ENCODE measurements around the gene TWF1. TPM values are rescaled to one million over a fixed set of nuclear protein-coding genes. Genes with fewer than 3 reads are reported as not detected.

Gene TWF1
- total RNA-seq, 1 experiment from 2014 or later, result 226 TPM

DNA sequence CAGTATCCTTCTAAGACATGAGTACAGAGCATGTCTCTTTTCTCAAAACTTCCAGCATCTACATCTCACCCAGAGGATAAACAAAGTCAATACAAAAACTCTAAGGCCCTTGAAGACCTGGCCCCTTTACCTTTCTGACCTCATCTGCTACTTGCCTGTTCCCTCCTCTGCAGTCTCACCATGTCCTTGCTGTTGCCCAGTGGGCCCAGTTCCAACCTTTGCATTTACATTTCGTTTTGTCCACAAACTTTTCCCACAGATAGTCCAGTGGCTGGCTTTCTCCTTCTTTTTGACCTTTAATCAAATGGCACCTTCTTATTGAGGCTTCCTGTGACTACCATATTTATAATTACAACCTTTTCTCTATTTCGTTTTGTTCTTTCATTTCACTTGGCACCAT is 45.7 kb downstream of the TWF1 start:
- Histone ChIP-seq H2AFZ (ENCODE audit: low read length) (no peak overlapping the region), H3K9ac (ENCODE audit: low read length) (no peak overlapping the region), H3K9me2 (replicated peaks; ENCODE audit: low read length) (no peaks in the 10 kb centered on the region), H3K4me3 (ENCODE audit: low read length) (peak overlapping the region; percentile 93; the same call in 1 of the 2 replicates), H3K27me3 (ENCODE audit: low read length) (no peaks in the 10 kb centered on the region), H4K20me1 (ENCODE audit: low read length) (no peaks in the 10 kb centered on the region), H3K4me2 (ENCODE audit: low read length) (peak overlapping the region; percentile 77), H3F3A (ENCODE audit: low read length, unreplicated experiment) (no peaks in the 10 kb centered on the region), H3K79me2 (ENCODE audit: low read length) (peaks cover 44% of the 10 kb centered on the region), H3K9me3 (ENCODE audit: low read length) (no peaks in the 10 kb centered on the region), H3K27ac (ENCODE audit: low read length) (no peak overlapping the region), H3K36me3 (ENCODE audit: low read depth, low read length) (no peaks in the 10 kb centered on the region), H3K4me1 (ENCODE audit: insufficient read depth, low read length) (peaks cover 35% of the 10 kb centered on the region)
- intact Hi-C loops (cut with micrococcal nuclease), result no loop called here
- CTCF ChIA-PET, result no interaction called here
- TF ChIP-seq EZH2 (IDR thresholded peaks at IDR 0.05; ENCODE audit: low read length, unreplicated experiment) (no peak), EZH2phosphoT487 (IDR thresholded peaks at IDR 0.05; ENCODE audit: borderline replicate concordance, low read length) (no peak)
- TF ChIP-seq, protein P1, sequence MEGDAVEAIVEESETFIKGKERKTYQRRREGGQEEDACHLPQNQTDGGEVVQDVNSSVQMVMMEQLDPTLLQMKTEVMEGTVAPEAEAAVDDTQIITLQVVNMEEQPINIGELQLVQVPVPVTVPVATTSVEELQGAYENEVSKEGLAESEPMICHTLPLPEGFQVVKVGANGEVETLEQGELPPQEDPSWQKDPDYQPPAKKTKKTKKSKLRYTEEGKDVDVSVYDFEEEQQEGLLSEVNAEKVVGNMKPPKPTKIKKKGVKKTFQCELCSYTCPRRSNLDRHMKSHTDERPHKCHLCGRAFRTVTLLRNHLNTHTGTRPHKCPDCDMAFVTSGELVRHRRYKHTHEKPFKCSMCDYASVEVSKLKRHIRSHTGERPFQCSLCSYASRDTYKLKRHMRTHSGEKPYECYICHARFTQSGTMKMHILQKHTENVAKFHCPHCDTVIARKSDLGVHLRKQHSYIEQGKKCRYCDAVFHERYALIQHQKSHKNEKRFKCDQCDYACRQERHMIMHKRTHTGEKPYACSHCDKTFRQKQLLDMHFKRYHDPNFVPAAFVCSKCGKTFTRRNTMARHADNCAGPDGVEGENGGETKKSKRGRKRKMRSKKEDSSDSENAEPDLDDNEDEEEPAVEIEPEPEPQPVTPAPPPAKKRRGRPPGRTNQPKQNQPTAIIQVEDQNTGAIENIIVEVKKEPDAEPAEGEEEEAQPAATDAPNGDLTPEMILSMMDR (conservative IDR thresholded peaks at IDR 0.05; ENCODE audit: low read depth, low read length), result no peak
- ATAC-seq (no peak), DNase-seq (no peak)
- no TSS peak for BruUV-seq (replicated peaks)
- POLR2A ChIA-PET (ENCODE audit: unreplicated experiment), result no interaction called here

DNA sequence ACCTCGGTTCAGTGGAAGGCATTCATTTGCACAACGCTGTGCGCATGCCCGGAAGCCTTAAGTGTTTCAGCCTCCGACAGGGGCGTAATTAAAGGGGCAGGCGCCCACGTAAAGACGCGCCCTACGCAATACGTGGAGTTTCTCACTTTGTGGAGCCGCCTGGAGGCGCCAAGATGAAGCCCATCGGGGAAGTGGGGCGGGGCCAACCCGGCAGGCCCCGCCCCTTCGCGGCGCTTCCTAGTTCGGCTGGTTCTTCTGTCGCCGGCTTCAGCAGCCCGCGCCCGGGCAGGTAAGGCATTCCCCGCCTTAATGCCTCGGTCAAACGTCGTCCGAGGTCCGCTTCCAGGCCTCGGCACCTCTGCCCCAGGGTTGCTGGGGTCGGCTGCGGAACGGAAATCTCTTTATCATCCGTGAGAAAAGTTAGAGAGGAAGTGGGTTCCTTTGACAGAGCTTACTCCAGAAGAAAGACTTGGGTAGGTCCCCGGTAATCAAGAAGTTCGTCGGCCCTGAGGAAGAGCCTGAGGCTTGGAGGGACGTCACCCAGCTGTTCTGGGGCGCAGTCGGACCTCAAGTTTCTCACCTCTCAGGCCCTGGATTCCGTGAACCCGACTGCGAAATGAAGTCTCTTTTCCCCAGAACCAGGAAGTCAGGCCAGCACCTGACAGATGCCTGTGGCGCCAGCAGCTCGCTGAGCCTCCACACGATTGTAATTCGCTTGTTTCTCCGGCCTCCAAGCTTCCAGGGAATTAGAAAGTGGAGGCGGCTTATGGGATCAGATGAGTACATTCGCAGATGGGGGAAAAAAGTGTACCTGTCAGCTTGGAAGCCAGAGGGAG is 47.2 kb downstream of the TWF1 start, which contains the start of the genes IRAK4 and PUS7L:
IRAK4 (plus strand) TSS at position 224 of the 836 bp plus-strand sequence. CDS start 9,161 bp downstream, outside the sequence.
PUS7L (minus strand) TSS at position 63 of the 836 bp plus-strand sequence. CDS start 3,545 bp downstream, outside the sequence.
- intact Hi-C loops (cut with micrococcal nuclease), result loop anchor here (2.0 to 5.0 kb wide), 2 partner anchors 28 to 123 kb away; no protein-coding TSS in a partner anchor
- peak within 1 kb of the TSS; percentile 60 for H3K27ac ChIP-seq (ENCODE audit: low read length)
- peak within 1 kb of the TSS; percentile 77 for H3K4me2 ChIP-seq (ENCODE audit: low read length)
- DNase-seq (peak; percentile 99), ATAC-seq (peak; percentile 94)
- peaks cover 10% of the 10 kb centered on the region for H3K36me3 ChIP-seq (ENCODE audit: low read depth, low read length)
- no peaks in the 10 kb centered on the region for H3K27me3 ChIP-seq (ENCODE audit: low read length)
- BruUV-seq (replicated peaks), result TSS peak; percentile 78
- H4K20me1 ChIP-seq (ENCODE audit: low read length), result no peaks in the 10 kb centered on the region
- H3K79me2 ChIP-seq (ENCODE audit: low read length), result peaks cover 47% of the 10 kb centered on the region
- H3F3A ChIP-seq (ENCODE audit: low read length, unreplicated experiment), result no peaks in the 10 kb centered on the region
- POLR2A ChIA-PET (ENCODE audit: unreplicated experiment), result interaction anchor here (0.5 kb wide), 1 partner anchor 195 kb away, joined by 3 read pairs; no protein-coding TSS in a partner anchor
- no peaks in the 10 kb centered on the region for H3K9me2 ChIP-seq (replicated peaks; ENCODE audit: low read length)
- no peaks in the 10 kb centered on the region for H3K9me3 ChIP-seq (ENCODE audit: low read length)
- peaks cover 35% of the 10 kb centered on the region for H3K4me1 ChIP-seq (ENCODE audit: insufficient read depth, low read length)
- H3K4me3 ChIP-seq (ENCODE audit: low read length), result peak within 1 kb of the TSS; percentile 93
- no peak for TF ChIP-seq EZH2 (IDR thresholded peaks at IDR 0.05; ENCODE audit: low read length, unreplicated experiment)
- TF ChIP-seq, protein P1 (conservative IDR thresholded peaks at IDR 0.05; ENCODE audit: low read depth, low read length), result peak; percentile 40
- CTCF ChIA-PET, result interaction anchor here (0.6 to 1.0 kb wide), 2 partner anchors 124 to 353 kb away, joined by 3 read pairs; no protein-coding TSS in a partner anchor
- peak within 1 kb of the TSS; percentile 99 for H2AFZ ChIP-seq (ENCODE audit: low read length)
- peak within 1 kb of the TSS; percentile 89 for H3K9ac ChIP-seq (ENCODE audit: low read length)

Data from PC-3 (cell line).